HG02943 (cell line): ENCODE results near the gene DNAH6.

Experiments used
- ATAC-seq: cut with Tn5 transposase; IDR thresholded peaks from one replicate; pipeline ENCODE4 v1.9.1; 2021; ENCODE audit warnings: mild to moderate bottlenecking, low read depth, moderate library complexity; ENCODE audit not compliant: unreplicated experiment

Gene DNAH6

GRCh38 chr2:84788498-84788897, 272.2 kb downstream of the DNAH6 start:
- ATAC-seq, result no peak

DNA sequence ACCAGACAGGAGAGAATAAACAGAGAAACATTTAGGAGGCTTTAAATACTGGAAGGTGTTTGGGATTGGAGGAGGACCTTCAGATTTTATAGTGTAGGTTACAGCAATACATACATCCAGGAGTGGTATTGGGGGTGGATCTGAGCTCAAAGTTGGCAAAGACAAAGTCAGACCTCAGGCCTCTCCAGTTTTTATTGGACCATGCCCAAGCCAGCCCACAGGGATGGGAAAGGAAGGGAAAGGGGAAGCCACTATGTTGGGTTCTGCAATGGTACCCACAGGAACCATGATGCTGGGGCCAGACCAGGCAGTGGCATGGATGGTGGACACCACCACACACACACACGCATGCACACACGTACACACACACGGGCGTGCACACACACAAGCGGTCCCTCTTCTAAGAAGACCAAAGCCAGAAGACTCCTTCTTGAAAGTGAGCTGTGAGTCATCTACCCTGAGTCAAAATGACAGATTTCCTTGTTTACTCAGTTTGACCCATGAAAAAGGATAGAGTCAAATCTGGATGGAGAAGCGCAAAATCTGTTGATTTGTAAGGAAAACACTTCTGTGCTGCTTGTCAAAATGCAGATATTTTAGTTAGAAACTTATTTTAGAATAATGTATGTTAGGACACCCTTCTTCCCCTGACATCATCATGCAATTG, 276.7 kb downstream of the DNAH6 start:
- no peak for ATAC-seq

- no peak for ATAC-seq
These were observed 277.3 kb downstream of the DNAH6 start for GRCh38 chr2:84793641-84794040.

- no peak for ATAC-seq
These were observed 280.5 kb downstream of the DNAH6 start for GRCh38 chr2:84796798-84797197.

GRCh38 chr2:84797271-84797670, 281.0 kb downstream of the DNAH6 start:
- no peak for ATAC-seq

- ATAC-seq, result no peak
These were observed 283.5 kb downstream of the DNAH6 start for GRCh38 chr2:84799772-84800171.

GRCh38 chr2:84800194-84800805, 284.0 kb downstream of the DNAH6 start:
- no peak for ATAC-seq

DNA sequence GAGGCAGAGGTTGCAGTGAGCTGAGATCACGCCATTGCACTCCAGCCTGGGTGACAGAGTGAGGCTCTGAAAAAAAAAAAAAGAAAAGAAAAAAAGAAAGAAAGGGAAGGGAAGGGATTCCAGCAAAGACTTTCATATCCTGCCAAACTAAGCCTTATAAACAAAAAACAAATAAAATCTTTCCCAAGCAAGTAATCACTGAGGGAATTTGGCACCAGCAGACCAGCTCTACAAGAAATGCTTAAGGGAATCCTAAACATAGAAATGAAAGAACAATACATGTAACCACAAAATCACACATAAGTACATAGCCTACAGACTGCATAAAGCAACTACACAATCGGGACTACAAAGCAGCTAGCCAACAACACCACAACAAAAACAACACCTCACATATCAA, 285.5 kb downstream of the DNAH6 start:
- no peak for ATAC-seq

- no peak for ATAC-seq
These were observed 289.1 kb downstream of the DNAH6 start for GRCh38 chr2:84805250-84805958.

- ATAC-seq, result no peak
These were observed 290.8 kb downstream of the DNAH6 start for GRCh38 chr2:84807063-84807485.

GRCh38 chr2:84808279-84808678, 292.0 kb downstream of the DNAH6 start:
- ATAC-seq, result no peak

- ATAC-seq, result no peak
These were observed 295.6 kb downstream of the DNAH6 start for GRCh38 chr2:84811839-84812431.

- no peak for ATAC-seq
These were observed 298.8 kb downstream of the DNAH6 start for GRCh38 chr2:84815146-84815545.

- ATAC-seq, result peak; percentile 68
These were observed 300.2 kb downstream of the DNAH6 start for GRCh38 chr2:84816426-84817026.

DNA sequence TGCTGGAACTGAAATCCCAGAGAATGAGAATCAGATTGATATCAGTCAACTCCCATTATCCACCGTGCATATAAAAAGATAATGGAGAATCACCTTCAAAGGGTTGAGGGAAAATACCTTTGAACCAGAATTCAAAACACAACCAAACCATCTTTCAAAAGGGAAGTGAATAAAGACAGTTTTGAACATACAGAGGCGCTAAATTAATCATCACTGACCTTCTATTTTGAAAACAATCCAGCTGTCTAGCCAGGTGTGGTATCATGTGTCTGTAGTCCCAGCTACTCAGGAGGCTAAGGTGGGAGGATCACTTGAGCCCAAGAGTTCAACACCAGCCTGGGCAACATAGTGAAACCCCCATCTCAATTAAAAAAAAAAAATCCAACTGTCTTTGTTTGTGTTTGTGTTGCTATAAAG, 300.9 kb downstream of the DNAH6 start:
- peak; percentile 88 for ATAC-seq

- ATAC-seq, result no peak
These were observed 305.5 kb downstream of the DNAH6 start for GRCh38 chr2:84821806-84822205.

DNA sequence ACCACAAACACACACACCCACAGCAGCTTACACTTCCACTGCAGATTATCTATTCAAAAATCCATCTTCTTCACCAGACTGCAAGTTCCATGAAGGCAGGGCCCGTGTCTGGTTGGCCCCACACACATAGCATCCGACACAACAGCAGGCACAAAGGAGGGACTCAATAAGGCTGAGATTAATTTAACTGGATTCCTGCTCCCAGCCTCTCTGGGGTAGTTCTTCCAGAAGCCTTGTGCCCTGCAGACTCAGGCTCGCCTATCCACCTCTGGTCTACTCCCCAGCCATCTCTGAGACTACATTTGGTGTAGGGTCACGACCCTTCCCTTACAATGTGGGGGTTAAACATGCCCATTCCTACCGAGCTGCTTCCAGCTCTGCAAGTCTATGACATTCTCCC, 306.9 kb downstream of the DNAH6 start:
- no peak for ATAC-seq

DNA sequence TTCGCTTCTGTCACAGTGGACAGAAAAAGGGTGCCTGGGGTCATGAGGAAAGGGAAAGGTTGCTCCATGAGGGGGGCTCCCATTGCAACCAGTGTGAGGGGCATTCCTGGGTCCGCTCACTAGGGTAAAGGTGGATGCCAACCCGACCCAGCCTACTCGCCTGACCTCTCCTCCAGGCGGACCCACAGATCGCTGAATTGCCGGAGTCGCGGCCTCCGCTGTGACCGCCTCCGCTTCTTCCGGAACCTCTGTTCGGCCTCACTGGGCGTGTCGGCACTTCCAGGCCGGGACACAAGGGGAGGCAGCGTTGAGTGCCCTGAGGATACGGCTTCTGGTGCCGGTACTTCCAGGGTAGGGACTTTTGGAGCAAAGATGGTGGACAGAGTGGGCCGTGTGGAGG, 307.5 kb downstream of the DNAH6 start:
- no peak for ATAC-seq

- ATAC-seq, result no peak
These were observed 311.8 kb downstream of the DNAH6 start for GRCh38 chr2:84827978-84828575.

- no peak for ATAC-seq
These were observed 313.4 kb downstream of the DNAH6 start for GRCh38 chr2:84829693-84830092.

- no peak for ATAC-seq
These were observed 313.8 kb downstream of the DNAH6 start for GRCh38 chr2:84830095-84830494.
